ENCODE results near the gene APOL6.

- TF ChIP-seq ZNF362 (tag by site-specific recombination; IDR thresholded peaks at IDR 0.05) (no peak), CTCF (tag by site-specific recombination; IDR thresholded peaks at IDR 0.05) (no peak), ZNF24 (tag by site-specific recombination; IDR thresholded peaks at IDR 0.05) (no peak), ZNF658 (tag by site-specific recombination; IDR thresholded peaks at IDR 0.05) (no peak), PRDM4 (tag by site-specific recombination; IDR thresholded peaks at IDR 0.05) (no peak), MYNN (tag by site-specific recombination; IDR thresholded peaks at IDR 0.05; ENCODE audit: borderline replicate concordance) (no peak), ZNF501 (tag by site-specific recombination; IDR thresholded peaks at IDR 0.05) (no peak), TCF7L2 (IDR thresholded peaks at IDR 0.05; ENCODE audit: borderline replicate concordance, low read depth, low read length) (no peak), ZNF398 (tag by site-specific recombination; IDR thresholded peaks at IDR 0.05) (no peak), SP2 (tag by site-specific recombination; IDR thresholded peaks at IDR 0.05) (no peak), ZNF530 (tag by site-specific recombination; IDR thresholded peaks at IDR 0.05; ENCODE audit: low read depth) (no peak), KLF17 (tag by site-specific recombination; IDR thresholded peaks at IDR 0.05) (0 out of 2 replicates have a peak, but pooled peaks have one; percentile 18), KLF16 (tag by site-specific recombination; IDR thresholded peaks at IDR 0.05) (no peak), PBX3 (CRISPR knock-in tag; IDR thresholded peaks at IDR 0.05) (no peak)
These were observed 14.2 kb upstream of the APOL6 start for GRCh38 chr22:35634015-35634414.
